HepG2 (cell line): ENCODE data around the gene PDS5B. TPM values are rescaled to one million over a fixed set of nuclear protein-coding genes. Genes with fewer than 3 reads are reported as not detected.
A peak's percentile ranks its signal among the peaks of the same experiment; 100 is the strongest.

ENCODE experiments used
- ADNP ChIP-seq: sonication (generic); formaldehyde crosslinking; IDR thresholded peaks from 2 replicates; pipeline ENCODE4 v1.4.0; 2020; ENCODE audit warnings: missing genetic modification reagents
- CREB1 ChIP-seq, 2 experiments: fragments of 450-650 bp in 1 of 2; IDR thresholded peaks; 2 replicates each; pipeline ENCODE4 v1.6.1; 2016 to 2017; ENCODE audit warnings: control low read depth in 1 of 2, mild to moderate bottlenecking in 1 of 2, missing compliant biosample characterization in 1 of 2, missing genetic modification characterization in 1 of 2
- DNMT1 ChIP-seq: sonication (generic); formaldehyde crosslinking; IDR thresholded peaks from 2 replicates; pipeline ENCODE4 v1.5.1; 2020; ENCODE audit warnings: mild to moderate bottlenecking, missing genetic modification reagents
- GPBP1L1 ChIP-seq: sonication (generic); formaldehyde crosslinking; IDR thresholded peaks from 2 replicates; pipeline ENCODE4 v1.5.0; 2020; ENCODE audit warnings: mild to moderate bottlenecking, missing genetic modification reagents
- HNF4G ChIP-seq, 2 experiments: sonication (generic) in 1 of 2; formaldehyde crosslinking in 1 of 2; IDR thresholded peaks; 2 replicates each; pipeline versions ENCODE4 v1.4.0 to v1.6.1; 2011 to 2020; ENCODE audit warnings: borderline replicate concordance in 2 of 2, low read depth in 2 of 2, mild to moderate bottlenecking in 2 of 2, low read length in 1 of 2, missing genetic modification reagents in 1 of 2, moderate library complexity in 1 of 2
- HOXA3 ChIP-seq: sonication (generic); formaldehyde crosslinking; IDR thresholded peaks from 2 replicates; pipeline ENCODE4 v1.5.0; 2020; ENCODE audit warnings: missing genetic modification reagents
- HOXA7 ChIP-seq: sonication (generic); formaldehyde crosslinking; IDR thresholded peaks from 2 replicates; pipeline ENCODE4 v1.8.1; 2022; ENCODE audit warnings: mild to moderate bottlenecking, missing genetic modification reagents, moderate library complexity
- MIER3 ChIP-seq: IDR thresholded peaks from 2 replicates; pipeline ENCODE4 v1.6.1; 2016; ENCODE audit warnings: missing compliant biosample characterization, borderline replicate concordance
- PCBP1 ChIP-seq: fragments of 200-400 bp; formaldehyde crosslinking; IDR thresholded peaks from 2 replicates; pipeline ENCODE4 v1.6.1; 2017; ENCODE audit warnings: mild to moderate bottlenecking, low read depth, low read length, borderline replicate concordance
- RXRA ChIP-seq: sonication (generic); formaldehyde crosslinking; IDR thresholded peaks from 2 replicates; pipeline ENCODE4 v1.5.1; 2020; ENCODE audit warnings: missing genetic modification reagents
- TCF7 ChIP-seq: sonication (generic); IDR thresholded peaks from 2 replicates; pipeline ENCODE4 v1.6.1; 2016; ENCODE audit warnings: antibody characterized with exemption, low read depth
- ZMYM3 ChIP-seq: sonication (generic); formaldehyde crosslinking; IDR thresholded peaks from 2 replicates; pipeline ENCODE4 v1.5.1; 2020; ENCODE audit warnings: mild to moderate bottlenecking, missing genetic modification reagents
- ZNF296 ChIP-seq: sonication (generic); formaldehyde crosslinking; conservative IDR thresholded peaks from 2 replicates; pipeline ENCODE4 v1.5.0; 2020; ENCODE audit warnings: mild to moderate bottlenecking, missing genetic modification reagents
- polyA plus RNA-seq, 8 experiments: library from polyadenylated mRNA; depleted of rRNA in 3 of 8; stranded (reverse) in 7 of 8; unstranded in 1 of 8; fragments of >200 nt; fragmentation: Illumina TruSeq in 4 of 8; extraction: Trizol in 4 of 8; gene quantifications; 2 replicates each; pipeline versions ENCODE4 v1.2.1 to v1.2.3, GENCODE V29; 2011 to 2016; ENCODE audit warnings: low read depth in 4 of 8, missing spikeins in 1 of 8, mixed read lengths in 1 of 8; ENCODE audit not compliant: insufficient read depth in 1 of 8
- total RNA-seq, 5 experiments: library from RNA; depleted of rRNA; stranded (reverse); fragments of >200 nt; fragmentation: Illumina TruSeq; extraction: Trizol; gene quantifications; 2 replicates each; pipeline ENCODE4 v1.2.3, GENCODE V29; 2016; ENCODE audit warnings: low read depth in 1 of 5
- TF ChIP-seq, protein P1 (sequence below): sonication (generic); formaldehyde crosslinking; IDR thresholded peaks from 2 replicates; pipeline ENCODE4 v1.8.0; 2022; ENCODE audit warnings: mild to moderate bottlenecking, missing genetic modification reagents, moderate library complexity
- TF ChIP-seq, protein P2 (sequence below): sonication (generic); formaldehyde crosslinking; IDR thresholded peaks from 2 replicates; pipeline ENCODE4 v1.5.1; 2020; ENCODE audit warnings: mild to moderate bottlenecking, missing genetic modification reagents, moderate library complexity
- TF ChIP-seq, protein P3 (sequence below): sonication (generic); formaldehyde crosslinking; IDR thresholded peaks from 2 replicates; pipeline ENCODE4 v1.4.0; 2020; ENCODE audit warnings: low read depth, mild to moderate bottlenecking, missing genetic modification reagents
- TF ChIP-seq, protein P4 (sequence below): sonication (generic); formaldehyde crosslinking; IDR thresholded peaks from 2 replicates; pipeline ENCODE4 v1.5.0; 2020; ENCODE audit warnings: mild to moderate bottlenecking, missing genetic modification reagents, moderate library complexity

PDS5B gene
- total and polyA plus RNA-seq, 2 of the 13 experiments (the other 11 are each of a cell fraction or from before 2014, with no cell fraction given), result 5.8 to 24.6 TPM

GRCh38 chr13:32587011-32587810 is 959 bp downstream of the PDS5B start (continued):
- TF ChIP-seq, protein P1, sequence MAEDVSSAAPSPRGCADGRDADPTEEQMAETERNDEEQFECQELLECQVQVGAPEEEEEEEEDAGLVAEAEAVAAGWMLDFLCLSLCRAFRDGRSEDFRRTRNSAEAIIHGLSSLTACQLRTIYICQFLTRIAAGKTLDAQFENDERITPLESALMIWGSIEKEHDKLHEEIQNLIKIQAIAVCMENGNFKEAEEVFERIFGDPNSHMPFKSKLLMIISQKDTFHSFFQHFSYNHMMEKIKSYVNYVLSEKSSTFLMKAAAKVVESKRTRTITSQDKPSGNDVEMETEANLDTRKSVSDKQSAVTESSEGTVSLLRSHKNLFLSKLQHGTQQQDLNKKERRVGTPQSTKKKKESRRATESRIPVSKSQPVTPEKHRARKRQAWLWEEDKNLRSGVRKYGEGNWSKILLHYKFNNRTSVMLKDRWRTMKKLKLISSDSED (CRISPR knock-in tag), result no peak
- no peak for TF ChIP-seq ADNP (CRISPR knock-in tag)
- TF ChIP-seq CREB1 (IDR thresholded peaks at IDR 0.05), result no peak
- no peak for TF ChIP-seq CREB1 (CRISPR knock-in tag; IDR thresholded peaks at IDR 0.05)
- no peak for TF ChIP-seq GPBP1L1 (CRISPR knock-in tag)
- TF ChIP-seq, protein P2, sequence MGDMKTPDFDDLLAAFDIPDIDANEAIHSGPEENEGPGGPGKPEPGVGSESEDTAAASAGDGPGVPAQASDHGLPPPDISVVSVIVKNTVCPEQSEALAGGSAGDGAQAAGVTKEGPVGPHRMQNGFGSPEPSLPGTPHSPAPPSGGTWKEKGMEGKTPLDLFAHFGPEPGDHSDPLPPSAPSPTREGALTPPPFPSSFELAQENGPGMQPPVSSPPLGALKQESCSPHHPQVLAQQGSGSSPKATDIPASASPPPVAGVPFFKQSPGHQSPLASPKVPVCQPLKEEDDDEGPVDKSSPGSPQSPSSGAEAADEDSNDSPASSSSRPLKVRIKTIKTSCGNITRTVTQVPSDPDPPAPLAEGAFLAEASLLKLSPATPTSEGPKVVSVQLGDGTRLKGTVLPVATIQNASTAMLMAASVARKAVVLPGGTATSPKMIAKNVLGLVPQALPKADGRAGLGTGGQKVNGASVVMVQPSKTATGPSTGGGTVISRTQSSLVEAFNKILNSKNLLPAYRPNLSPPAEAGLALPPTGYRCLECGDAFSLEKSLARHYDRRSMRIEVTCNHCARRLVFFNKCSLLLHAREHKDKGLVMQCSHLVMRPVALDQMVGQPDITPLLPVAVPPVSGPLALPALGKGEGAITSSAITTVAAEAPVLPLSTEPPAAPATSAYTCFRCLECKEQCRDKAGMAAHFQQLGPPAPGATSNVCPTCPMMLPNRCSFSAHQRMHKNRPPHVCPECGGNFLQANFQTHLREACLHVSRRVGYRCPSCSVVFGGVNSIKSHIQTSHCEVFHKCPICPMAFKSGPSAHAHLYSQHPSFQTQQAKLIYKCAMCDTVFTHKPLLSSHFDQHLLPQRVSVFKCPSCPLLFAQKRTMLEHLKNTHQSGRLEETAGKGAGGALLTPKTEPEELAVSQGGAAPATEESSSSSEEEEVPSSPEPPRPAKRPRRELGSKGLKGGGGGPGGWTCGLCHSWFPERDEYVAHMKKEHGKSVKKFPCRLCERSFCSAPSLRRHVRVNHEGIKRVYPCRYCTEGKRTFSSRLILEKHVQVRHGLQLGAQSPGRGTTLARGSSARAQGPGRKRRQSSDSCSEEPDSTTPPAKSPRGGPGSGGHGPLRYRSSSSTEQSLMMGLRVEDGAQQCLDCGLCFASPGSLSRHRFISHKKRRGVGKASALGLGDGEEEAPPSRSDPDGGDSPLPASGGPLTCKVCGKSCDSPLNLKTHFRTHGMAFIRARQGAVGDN (CRISPR knock-in tag), result peak; percentile 41
- TF ChIP-seq DNMT1, result no peak
- no peak for TF ChIP-seq RXRA (CRISPR knock-in tag)
- no peak for TF ChIP-seq HOXA7
- no peak for TF ChIP-seq ZNF296
- no peak for TF ChIP-seq ZMYM3 (CRISPR knock-in tag)
- no peak for TF ChIP-seq HNF4G (IDR thresholded peaks at IDR 0.05; ENCODE audit: borderline replicate concordance, low read depth, low read length)
- no peak for TF ChIP-seq HNF4G (CRISPR knock-in tag; IDR thresholded peaks at IDR 0.05; ENCODE audit: borderline replicate concordance, low read depth)
- TF ChIP-seq HOXA3, result 0 out of 2 replicates have a peak, but pooled peaks have one; percentile 17
- TF ChIP-seq, protein P3, sequence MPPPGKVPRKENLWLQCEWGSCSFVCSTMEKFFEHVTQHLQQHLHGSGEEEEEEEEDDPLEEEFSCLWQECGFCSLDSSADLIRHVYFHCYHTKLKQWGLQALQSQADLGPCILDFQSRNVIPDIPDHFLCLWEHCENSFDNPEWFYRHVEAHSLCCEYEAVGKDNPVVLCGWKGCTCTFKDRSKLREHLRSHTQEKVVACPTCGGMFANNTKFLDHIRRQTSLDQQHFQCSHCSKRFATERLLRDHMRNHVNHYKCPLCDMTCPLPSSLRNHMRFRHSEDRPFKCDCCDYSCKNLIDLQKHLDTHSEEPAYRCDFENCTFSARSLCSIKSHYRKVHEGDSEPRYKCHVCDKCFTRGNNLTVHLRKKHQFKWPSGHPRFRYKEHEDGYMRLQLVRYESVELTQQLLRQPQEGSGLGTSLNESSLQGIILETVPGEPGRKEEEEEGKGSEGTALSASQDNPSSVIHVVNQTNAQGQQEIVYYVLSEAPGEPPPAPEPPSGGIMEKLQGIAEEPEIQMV, result no peak
- TF ChIP-seq TCF7, result no peak
- TF ChIP-seq, protein P4, sequence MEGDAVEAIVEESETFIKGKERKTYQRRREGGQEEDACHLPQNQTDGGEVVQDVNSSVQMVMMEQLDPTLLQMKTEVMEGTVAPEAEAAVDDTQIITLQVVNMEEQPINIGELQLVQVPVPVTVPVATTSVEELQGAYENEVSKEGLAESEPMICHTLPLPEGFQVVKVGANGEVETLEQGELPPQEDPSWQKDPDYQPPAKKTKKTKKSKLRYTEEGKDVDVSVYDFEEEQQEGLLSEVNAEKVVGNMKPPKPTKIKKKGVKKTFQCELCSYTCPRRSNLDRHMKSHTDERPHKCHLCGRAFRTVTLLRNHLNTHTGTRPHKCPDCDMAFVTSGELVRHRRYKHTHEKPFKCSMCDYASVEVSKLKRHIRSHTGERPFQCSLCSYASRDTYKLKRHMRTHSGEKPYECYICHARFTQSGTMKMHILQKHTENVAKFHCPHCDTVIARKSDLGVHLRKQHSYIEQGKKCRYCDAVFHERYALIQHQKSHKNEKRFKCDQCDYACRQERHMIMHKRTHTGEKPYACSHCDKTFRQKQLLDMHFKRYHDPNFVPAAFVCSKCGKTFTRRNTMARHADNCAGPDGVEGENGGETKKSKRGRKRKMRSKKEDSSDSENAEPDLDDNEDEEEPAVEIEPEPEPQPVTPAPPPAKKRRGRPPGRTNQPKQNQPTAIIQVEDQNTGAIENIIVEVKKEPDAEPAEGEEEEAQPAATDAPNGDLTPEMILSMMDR (CRISPR knock-in tag), result peak; percentile 28; the same call in 1 of the 2 replicates
- TF ChIP-seq PCBP1, result no peak
- no peak for TF ChIP-seq MIER3 (CRISPR knock-in tag)
